Peyer's patch (tissue), 4 donors: ENCODE data around the gene KCTD15.

Experiments used
- POLR2A ChIP-seq, 2 donors: fragments of 450-650 bp; IDR thresholded peaks; one replicate each; pipeline ENCODE4 v1.5.1; 2017; ENCODE audit warnings: antibody characterized with exemption in 2 of 2, mild to moderate bottlenecking in 2 of 2, moderate library complexity in 2 of 2
- TF ChIP-seq, protein P1 (sequence below), 6 experiments: fragments of 450-650 bp in 4 of 6; fragments of 200-600 bp in 2 of 6; sonication (generic) in 1 of 6; IDR thresholded peaks; one replicate each; pipeline ENCODE4 v1.5.1; 2017 to 2019; ENCODE audit warnings: antibody characterized with exemption in 6 of 6, mild to moderate bottlenecking in 3 of 6, moderate library complexity in 1 of 6

DNA sequence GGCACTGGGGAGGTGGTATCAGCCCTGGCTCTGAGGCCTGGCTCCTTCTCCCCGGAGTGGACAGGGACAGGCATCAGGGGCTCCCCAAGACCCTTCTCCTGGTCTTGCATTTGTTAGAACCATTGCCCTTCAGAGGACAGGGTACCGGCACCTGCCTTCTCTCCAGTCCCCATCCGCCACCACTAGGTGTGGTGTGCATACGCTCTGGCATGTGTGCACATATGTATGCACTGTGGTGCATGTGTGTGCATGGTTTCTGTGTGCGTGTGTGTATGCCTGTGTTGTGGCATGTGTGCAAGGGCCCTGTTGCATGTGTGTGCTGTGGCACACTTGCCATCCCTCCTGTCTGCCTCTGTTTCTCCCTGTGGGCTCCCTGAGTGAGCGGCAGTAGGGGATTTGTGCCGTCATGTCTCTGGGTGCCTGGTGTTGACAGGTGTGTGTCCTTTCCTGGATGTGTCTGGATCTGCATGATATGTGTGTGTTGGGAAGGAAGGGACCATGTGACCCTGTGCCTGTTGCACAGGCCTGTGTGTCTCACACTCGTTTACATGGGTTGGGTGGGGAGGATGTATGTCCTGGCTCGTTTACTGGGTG is 9.3 kb downstream of the KCTD15 start:
- TF ChIP-seq, protein P1, sequence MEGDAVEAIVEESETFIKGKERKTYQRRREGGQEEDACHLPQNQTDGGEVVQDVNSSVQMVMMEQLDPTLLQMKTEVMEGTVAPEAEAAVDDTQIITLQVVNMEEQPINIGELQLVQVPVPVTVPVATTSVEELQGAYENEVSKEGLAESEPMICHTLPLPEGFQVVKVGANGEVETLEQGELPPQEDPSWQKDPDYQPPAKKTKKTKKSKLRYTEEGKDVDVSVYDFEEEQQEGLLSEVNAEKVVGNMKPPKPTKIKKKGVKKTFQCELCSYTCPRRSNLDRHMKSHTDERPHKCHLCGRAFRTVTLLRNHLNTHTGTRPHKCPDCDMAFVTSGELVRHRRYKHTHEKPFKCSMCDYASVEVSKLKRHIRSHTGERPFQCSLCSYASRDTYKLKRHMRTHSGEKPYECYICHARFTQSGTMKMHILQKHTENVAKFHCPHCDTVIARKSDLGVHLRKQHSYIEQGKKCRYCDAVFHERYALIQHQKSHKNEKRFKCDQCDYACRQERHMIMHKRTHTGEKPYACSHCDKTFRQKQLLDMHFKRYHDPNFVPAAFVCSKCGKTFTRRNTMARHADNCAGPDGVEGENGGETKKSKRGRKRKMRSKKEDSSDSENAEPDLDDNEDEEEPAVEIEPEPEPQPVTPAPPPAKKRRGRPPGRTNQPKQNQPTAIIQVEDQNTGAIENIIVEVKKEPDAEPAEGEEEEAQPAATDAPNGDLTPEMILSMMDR (IDR thresholded peaks at IDR 0.05), result peak in 1 of 6 experiments; percentile 7
- no peak for TF ChIP-seq POLR2A (IDR thresholded peaks at IDR 0.05)
